ENCODE results near the gene TMEM123. TPM values are rescaled to one million over a fixed set of nuclear protein-coding genes. Genes with fewer than 3 reads are reported as not detected.

TMEM123 gene
- total RNA-seq, 2 experiments from 2014 or later, result 288 to 307 TPM

DNA sequence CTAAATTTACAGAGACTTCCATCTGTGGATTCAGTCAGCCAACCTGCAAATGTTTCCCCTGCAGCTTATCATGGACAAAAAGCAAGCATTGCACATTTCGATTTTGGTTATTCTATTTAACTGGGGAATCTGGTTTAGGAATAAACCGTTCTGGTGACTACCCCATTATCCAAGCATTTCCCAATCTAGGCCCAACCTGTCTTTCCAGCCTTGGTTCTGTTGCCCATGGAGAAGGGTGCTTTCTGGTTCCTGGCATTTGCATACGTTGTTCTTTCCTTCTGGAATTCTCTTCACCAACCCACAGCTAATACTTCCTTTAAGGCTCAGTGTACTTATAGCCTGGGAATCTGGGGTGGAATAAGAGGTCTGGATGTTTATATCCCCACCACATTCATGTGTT is 1.4 kb upstream of the TMEM123 start:
- Histone ChIP-seq H3K36me3 (ENCODE audit: insufficient read depth, low read length) (no peaks in the 10 kb centered on the region), H3K9me3 (ENCODE audit: control insufficient read depth in 1 of 2, insufficient read depth in 1 of 2, low read length in 2 of 2) (no peaks in the 10 kb centered on the region), H3K4me3 (ENCODE audit: low read length) (no peak overlapping the region), H3K27ac (ENCODE audit: low read depth in 1 of 2, low read length in 2 of 2) (no peak overlapping the region), H3K27me3 (ENCODE audit: control insufficient read depth in 1 of 2, insufficient read depth in 2 of 2, low read length in 2 of 2) (no peaks in the 10 kb centered on the region), H3K4me1 (ENCODE audit: insufficient read depth, low read length) (peaks cover 41% of the 10 kb centered on the region)
- Mint-ChIP-seq H3K9me3 (no peaks in the 10 kb centered on the region), H3K27me3 (no peaks in the 10 kb centered on the region), H3K36me3 (ENCODE audit: low read depth) (peaks cover 32% of the 10 kb centered on the region), H3K4me1 (ENCODE audit: low read depth) (peaks cover 84% of the 10 kb centered on the region), H3K4me3 (peak overlapping the region; percentile 99), H3K27ac (peak overlapping the region; percentile 96)
- no peak for DNase-seq
- POLR2A ChIA-PET, result interaction anchor here (1.1 to 2.0 kb wide), 7 partner anchors 12 to 113 kb away, joined by 3 to 12 read pairs (median 5); no protein-coding TSS in a partner anchor
- CTCF ChIA-PET, result interaction anchor here (1.3 kb wide), 1 partner anchor 63 kb away, joined by 6 read pairs; no protein-coding TSS in a partner anchor
- ATAC-seq (ENCODE audit: poor library complexity), result no peak
- intact Hi-C loops (cut with DNase I, micrococcal nuclease), result loop anchor here (1.0 to 5.0 kb wide), 8 partner anchors 15 to 107 kb away; partner anchors contain the start of gene BIRC2 (in 1 of the 2)
- TF ChIP-seq, protein P1, sequence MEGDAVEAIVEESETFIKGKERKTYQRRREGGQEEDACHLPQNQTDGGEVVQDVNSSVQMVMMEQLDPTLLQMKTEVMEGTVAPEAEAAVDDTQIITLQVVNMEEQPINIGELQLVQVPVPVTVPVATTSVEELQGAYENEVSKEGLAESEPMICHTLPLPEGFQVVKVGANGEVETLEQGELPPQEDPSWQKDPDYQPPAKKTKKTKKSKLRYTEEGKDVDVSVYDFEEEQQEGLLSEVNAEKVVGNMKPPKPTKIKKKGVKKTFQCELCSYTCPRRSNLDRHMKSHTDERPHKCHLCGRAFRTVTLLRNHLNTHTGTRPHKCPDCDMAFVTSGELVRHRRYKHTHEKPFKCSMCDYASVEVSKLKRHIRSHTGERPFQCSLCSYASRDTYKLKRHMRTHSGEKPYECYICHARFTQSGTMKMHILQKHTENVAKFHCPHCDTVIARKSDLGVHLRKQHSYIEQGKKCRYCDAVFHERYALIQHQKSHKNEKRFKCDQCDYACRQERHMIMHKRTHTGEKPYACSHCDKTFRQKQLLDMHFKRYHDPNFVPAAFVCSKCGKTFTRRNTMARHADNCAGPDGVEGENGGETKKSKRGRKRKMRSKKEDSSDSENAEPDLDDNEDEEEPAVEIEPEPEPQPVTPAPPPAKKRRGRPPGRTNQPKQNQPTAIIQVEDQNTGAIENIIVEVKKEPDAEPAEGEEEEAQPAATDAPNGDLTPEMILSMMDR (IDR thresholded peaks at IDR 0.05), result no peak

DNA sequence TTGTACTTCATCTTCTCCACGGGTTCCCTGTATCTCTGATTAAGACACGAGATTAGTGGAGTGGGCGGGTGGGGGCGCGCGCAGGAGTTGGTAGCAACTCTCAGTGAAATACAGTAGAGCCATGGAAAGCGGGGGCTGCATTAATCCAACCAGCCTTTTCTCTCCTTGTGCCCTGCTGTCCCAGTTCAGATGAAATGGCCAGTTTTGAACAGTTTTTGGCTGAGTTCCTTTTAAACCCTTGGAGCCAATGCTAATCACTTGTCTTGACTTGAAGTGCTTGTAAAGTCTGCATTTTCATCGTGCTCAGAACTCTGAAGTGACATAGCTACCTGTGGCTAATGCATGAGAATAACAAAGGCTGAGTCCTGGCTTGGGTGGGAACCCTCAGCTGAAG is 734 bp upstream of the TMEM123 start:
- Histone ChIP-seq H3K27me3 (ENCODE audit: control insufficient read depth in 1 of 2, insufficient read depth in 2 of 2, low read length in 2 of 2) (no peaks in the 10 kb centered on the region), H3K4me3 (ENCODE audit: low read length) (peak overlapping the region; percentile 93), H3K36me3 (ENCODE audit: insufficient read depth, low read length) (peaks cover 4% of the 10 kb centered on the region), H3K27ac (ENCODE audit: low read depth in 1 of 2, low read length in 2 of 2) (peak overlapping the region; percentile 56 to 74), H3K4me1 (ENCODE audit: insufficient read depth, low read length) (peaks cover 47% of the 10 kb centered on the region), H3K9me3 (ENCODE audit: control insufficient read depth in 1 of 2, insufficient read depth in 1 of 2, low read length in 2 of 2) (no peaks in the 10 kb centered on the region)
- intact Hi-C loops (cut with DNase I, micrococcal nuclease), result loop anchor here (1.0 to 5.0 kb wide), 8 partner anchors 14 to 106 kb away; partner anchors contain the start of gene BIRC2 (in 1 of the 2)
- peak overlapping the region; percentile 99 for H3K4me3 Mint-ChIP-seq
- ChIA-PET CTCF (interaction anchor here (1.1 to 1.3 kb wide), 2 partner anchors 14 to 63 kb away, joined by 3 to 6 read pairs; no protein-coding TSS in a partner anchor), POLR2A (interaction anchor here (0.6 to 2.4 kb wide), 18 partner anchors 9 to 148 kb away, joined by 3 to 25 read pairs (median 4); no protein-coding TSS in a partner anchor)
- H3K4me1 Mint-ChIP-seq (ENCODE audit: low read depth), result peaks cover 84% of the 10 kb centered on the region
- DNase-seq (no peak), ATAC-seq (ENCODE audit: poor library complexity) (no peak)
- TF ChIP-seq, protein P1 (IDR thresholded peaks at IDR 0.05), result no peak
- H3K36me3 Mint-ChIP-seq (ENCODE audit: low read depth), result peaks cover 38% of the 10 kb centered on the region
- no peaks in the 10 kb centered on the region for H3K9me3 Mint-ChIP-seq
- no peaks in the 10 kb centered on the region for H3K27me3 Mint-ChIP-seq
- peak overlapping the region; percentile 96 for H3K27ac Mint-ChIP-seq

DNA sequence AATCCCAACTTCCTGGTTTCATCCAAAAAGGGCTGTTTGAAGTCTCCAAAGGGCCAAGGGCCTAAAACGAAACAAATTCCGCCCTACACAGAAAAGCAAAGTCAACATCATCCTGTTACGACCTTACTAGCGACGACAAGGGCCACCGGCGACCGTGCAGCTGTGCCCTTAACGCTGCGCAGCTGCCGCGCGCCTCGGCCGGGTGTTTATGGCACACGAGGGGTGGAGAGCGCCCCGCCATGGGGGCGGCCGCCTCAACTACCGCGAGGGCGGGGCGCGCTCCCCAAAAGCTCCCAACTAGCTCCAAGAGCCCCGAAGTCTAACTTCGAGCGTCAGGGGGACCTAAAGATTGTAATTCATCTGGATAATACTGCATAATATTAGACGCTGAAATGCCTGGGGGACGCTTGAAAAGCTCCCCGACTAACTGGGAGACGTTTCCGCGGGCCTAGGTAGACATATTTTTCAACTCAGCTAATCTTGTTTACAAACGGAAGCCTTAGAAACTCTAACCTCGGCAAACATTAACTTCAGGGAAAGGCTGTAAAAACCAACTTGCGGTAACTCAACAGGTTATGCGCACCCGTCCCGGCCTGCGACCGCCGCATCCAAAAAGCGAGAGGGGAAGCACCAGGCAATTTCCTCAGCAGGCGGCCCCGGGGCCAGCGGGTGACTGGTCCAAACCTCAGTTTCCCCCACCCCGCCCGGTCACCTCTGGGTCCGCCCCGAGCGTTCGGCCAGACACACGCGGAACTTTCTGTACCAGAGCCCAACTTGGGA is 694 bp downstream of the TMEM123 start:
- H3K4me3 Mint-ChIP-seq, result peak overlapping the region; percentile 99
- CTCF ChIA-PET, result interaction anchor here (0.6 to 2.3 kb wide), 19 partner anchors 25 to 610 kb away, joined by 3 to 16 read pairs (median 4); partner anchors contain the start of genes BIRC2 and BIRC3
- Histone ChIP-seq H3K27ac (ENCODE audit: low read depth in 1 of 2, low read length in 2 of 2) (peak overlapping the region; percentile 65 to 90), H3K27me3 (ENCODE audit: control insufficient read depth in 1 of 2, insufficient read depth in 2 of 2, low read length in 2 of 2) (no peaks in the 10 kb centered on the region), H3K4me1 (ENCODE audit: insufficient read depth, low read length) (peaks cover 53% of the 10 kb centered on the region), H3K9me3 (ENCODE audit: control insufficient read depth in 1 of 2, insufficient read depth in 1 of 2, low read length in 2 of 2) (no peaks in the 10 kb centered on the region), H3K36me3 (ENCODE audit: insufficient read depth, low read length) (peaks cover 12% of the 10 kb centered on the region), H3K4me3 (ENCODE audit: low read length) (peak overlapping the region; percentile 93)
- POLR2A ChIA-PET, result interaction anchor here (0.7 to 3.0 kb wide), 35 partner anchors 9 to 163 kb away, joined by 3 to 39 read pairs (median 5); partner anchors contain the start of genes BIRC2 and BIRC3
- intact Hi-C loops (cut with DNase I, micrococcal nuclease), result loop anchor here (1.0 to 5.0 kb wide), 9 partner anchors 13 to 105 kb away; partner anchors contain the start of gene BIRC2 (in 2 of the 2)
- peaks cover 84% of the 10 kb centered on the region for H3K4me1 Mint-ChIP-seq (ENCODE audit: low read depth)
- peak; percentile 67 to 91 (median 78) for DNase-seq
- H3K9me3 Mint-ChIP-seq, result no peaks in the 10 kb centered on the region
- peak overlapping the region; percentile 96 for H3K27ac Mint-ChIP-seq
- TF ChIP-seq, protein P1 (IDR thresholded peaks at IDR 0.05), result no peak
- peak; percentile 61 for ATAC-seq (ENCODE audit: poor library complexity)
- no peaks in the 10 kb centered on the region for H3K27me3 Mint-ChIP-seq
- H3K36me3 Mint-ChIP-seq (ENCODE audit: low read depth), result peaks cover 52% of the 10 kb centered on the region
